Measurements from ENCODE around the gene GRPEL1.

DNA sequence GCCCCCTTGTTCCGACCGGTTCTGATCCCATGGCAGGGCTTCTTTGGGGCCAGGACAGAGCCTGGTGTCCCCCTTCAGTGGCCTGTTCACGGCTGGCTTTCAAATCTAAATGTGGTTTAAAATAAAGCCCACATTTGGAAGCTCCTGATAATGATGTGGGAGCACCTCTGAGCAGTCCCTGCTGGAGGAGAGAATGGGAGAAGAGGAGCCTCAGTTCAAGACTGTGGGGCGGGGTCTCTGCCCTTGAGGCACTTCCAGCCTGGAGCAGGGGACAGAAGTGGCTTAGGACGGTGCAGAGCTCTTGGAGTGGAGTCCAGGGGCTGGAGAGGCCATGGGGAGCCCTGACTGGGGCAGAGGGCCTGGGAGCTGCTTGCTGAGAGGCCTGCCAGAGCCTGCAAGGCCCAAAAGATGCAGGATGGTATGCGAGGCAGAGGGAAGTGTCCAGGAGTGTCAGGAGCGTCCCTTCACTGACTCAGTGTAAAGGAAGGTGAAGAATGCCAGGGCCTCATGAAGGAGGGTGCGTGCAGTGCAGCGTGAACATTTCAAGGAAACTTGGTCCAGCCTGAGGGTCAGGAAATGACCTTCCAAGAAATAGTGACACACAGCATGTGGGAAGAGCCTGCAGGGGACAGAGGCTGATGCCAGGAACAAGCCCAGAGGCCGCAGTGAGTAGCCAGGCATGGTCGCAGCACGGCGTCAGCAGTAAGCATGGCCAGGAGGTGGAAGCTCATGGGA is 45.8 kb downstream of the GRPEL1 start:
- TF ChIP-seq CTCF (IDR thresholded peaks at IDR 0.05; ENCODE audit: low read depth, low read length, poor library complexity, severe bottlenecking) (no peak), EZH2phosphoT487 (IDR thresholded peaks at IDR 0.05; ENCODE audit: borderline replicate concordance, low read length) (no peak)
